Measurements from ENCODE around the gene PAPPA2. TPM values are rescaled to one million over a fixed set of nuclear protein-coding genes. Genes with fewer than 3 reads are reported as not detected.

Gene PAPPA2
- total and polyA plus RNA-seq, 2 of the 4 experiments (the other 2 are of a cell fraction), result 0.10 to 0.18 TPM

DNA sequence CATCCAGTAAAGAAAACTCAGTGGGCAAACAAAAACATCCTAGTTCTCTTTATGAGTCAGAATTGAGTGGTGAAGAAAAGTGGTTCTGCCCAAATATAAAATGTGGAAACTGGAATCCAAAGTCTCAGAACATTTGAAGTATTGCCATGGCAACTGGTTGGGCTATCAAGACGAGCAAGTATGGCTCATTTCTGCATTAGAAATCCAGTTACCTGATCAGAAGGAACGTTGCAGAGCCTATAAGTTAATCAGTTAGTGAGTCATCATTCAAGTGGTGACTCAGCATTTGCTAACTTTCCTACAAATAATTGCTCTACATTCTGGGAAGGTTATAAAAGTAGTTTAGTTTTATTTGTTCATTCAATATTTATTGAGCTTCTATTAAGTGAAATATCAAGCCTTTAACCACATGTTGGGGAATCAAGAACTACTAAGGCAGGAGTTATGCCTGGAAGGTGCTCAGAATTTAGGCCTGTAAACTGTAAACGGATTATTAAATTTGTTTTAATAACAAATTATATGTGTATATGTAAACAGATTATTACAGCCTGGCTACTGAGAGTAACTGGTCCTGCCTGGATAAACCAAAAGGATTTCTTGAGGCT, 104.3 kb downstream of the PAPPA2 start:
- TF ChIP-seq NFE2L2 (IDR thresholded peaks at IDR 0.05; ENCODE audit: low read depth, low read length) (peak; percentile 81), CEBPB (IDR thresholded peaks at IDR 0.05; ENCODE audit: low read depth, low read length) (no peak), BHLHE40 (IDR thresholded peaks at IDR 0.05; ENCODE audit: low read depth, low read length) (no peak), CHD1 (IDR thresholded peaks at IDR 0.05; ENCODE audit: low read depth, low read length) (no peak), MXI1 (IDR thresholded peaks at IDR 0.05; ENCODE audit: borderline replicate concordance, low read depth, low read length) (no peak), MAZ (IDR thresholded peaks at IDR 0.05; ENCODE audit: borderline replicate concordance, low read depth, low read length) (no peak), RFX5 (IDR thresholded peaks at IDR 0.05; ENCODE audit: low read depth, low read length) (no peak), SMC3 (IDR thresholded peaks at IDR 0.05; ENCODE audit: low read depth, low read length) (no peak), RCOR1 (IDR thresholded peaks at IDR 0.05; ENCODE audit: insufficient replicate concordance, low read length) (no peak), POLR2A (IDR thresholded peaks at IDR 0.05; ENCODE audit: low read depth, low read length) (no peak), MAFK (IDR thresholded peaks at IDR 0.05; ENCODE audit: low read depth, low read length) (peak; percentile 52; the same call in 1 of the 2 replicates), RAD21 (IDR thresholded peaks at IDR 0.05; ENCODE audit: low read length) (no peak), FOS (IDR thresholded peaks at IDR 0.05; ENCODE audit: low read depth, low read length) (peak; percentile 53; the same call in 1 of the 2 replicates)
- TF ChIP-seq, protein P1, sequence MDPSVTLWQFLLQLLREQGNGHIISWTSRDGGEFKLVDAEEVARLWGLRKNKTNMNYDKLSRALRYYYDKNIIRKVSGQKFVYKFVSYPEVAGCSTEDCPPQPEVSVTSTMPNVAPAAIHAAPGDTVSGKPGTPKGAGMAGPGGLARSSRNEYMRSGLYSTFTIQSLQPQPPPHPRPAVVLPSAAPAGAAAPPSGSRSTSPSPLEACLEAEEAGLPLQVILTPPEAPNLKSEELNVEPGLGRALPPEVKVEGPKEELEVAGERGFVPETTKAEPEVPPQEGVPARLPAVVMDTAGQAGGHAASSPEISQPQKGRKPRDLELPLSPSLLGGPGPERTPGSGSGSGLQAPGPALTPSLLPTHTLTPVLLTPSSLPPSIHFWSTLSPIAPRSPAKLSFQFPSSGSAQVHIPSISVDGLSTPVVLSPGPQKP (IDR thresholded peaks at IDR 0.05; ENCODE audit: borderline replicate concordance, low read depth, low read length), result no peak
- TF ChIP-seq, protein P2, sequence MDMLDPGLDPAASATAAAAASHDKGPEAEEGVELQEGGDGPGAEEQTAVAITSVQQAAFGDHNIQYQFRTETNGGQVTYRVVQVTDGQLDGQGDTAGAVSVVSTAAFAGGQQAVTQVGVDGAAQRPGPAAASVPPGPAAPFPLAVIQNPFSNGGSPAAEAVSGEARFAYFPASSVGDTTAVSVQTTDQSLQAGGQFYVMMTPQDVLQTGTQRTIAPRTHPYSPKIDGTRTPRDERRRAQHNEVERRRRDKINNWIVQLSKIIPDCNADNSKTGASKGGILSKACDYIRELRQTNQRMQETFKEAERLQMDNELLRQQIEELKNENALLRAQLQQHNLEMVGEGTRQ (IDR thresholded peaks at IDR 0.05; ENCODE audit: low read depth, low read length), result no peak
- TF ChIP-seq, protein P3, sequence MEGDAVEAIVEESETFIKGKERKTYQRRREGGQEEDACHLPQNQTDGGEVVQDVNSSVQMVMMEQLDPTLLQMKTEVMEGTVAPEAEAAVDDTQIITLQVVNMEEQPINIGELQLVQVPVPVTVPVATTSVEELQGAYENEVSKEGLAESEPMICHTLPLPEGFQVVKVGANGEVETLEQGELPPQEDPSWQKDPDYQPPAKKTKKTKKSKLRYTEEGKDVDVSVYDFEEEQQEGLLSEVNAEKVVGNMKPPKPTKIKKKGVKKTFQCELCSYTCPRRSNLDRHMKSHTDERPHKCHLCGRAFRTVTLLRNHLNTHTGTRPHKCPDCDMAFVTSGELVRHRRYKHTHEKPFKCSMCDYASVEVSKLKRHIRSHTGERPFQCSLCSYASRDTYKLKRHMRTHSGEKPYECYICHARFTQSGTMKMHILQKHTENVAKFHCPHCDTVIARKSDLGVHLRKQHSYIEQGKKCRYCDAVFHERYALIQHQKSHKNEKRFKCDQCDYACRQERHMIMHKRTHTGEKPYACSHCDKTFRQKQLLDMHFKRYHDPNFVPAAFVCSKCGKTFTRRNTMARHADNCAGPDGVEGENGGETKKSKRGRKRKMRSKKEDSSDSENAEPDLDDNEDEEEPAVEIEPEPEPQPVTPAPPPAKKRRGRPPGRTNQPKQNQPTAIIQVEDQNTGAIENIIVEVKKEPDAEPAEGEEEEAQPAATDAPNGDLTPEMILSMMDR (conservative IDR thresholded peaks at IDR 0.05; ENCODE audit: low read depth, low read length), result no peak
- intact Hi-C loops (cut with micrococcal nuclease) (loop anchor here (10.0 kb wide), 1 partner anchor 1378 kb away; no protein-coding TSS in a partner anchor), dilution Hi-C loops (cut with HindIII; ENCODE audit: low sequenced_read_pairs, unreplicated experiment) (no loop called here), in situ Hi-C loops (cut with MboI; ENCODE audit: low sequenced_read_pairs) (no loop called here)
- Histone ChIP-seq H2BK20ac (ENCODE audit: low read depth, low read length) (no peak overlapping the region), H3K4me1 (ENCODE audit: control insufficient read depth, insufficient read depth, low read length) (no peaks in the 10 kb centered on the region), H3K56ac (ENCODE audit: extremely low read depth, insufficient read depth, low read length) (no peak overlapping the region), H3K27ac (ENCODE audit: insufficient read depth, low read length) (no peak overlapping the region), H2AFZ (replicated peaks; ENCODE audit: low read length, poor library complexity) (no peak overlapping the region), H3K18ac (ENCODE audit: low read depth, low read length) (no peak overlapping the region), H3K4ac (ENCODE audit: low read depth, low read length) (no peak overlapping the region), H3K79me1 (ENCODE audit: low read depth in 1 of 2, low read length in 2 of 2) (no peaks in the 10 kb centered on the region), H2BK15ac (ENCODE audit: low read depth, low read length) (no peak overlapping the region), H3K4me2 (ENCODE audit: low read depth, low read length) (no peak overlapping the region), H3K9me1 (ENCODE audit: insufficient read depth, low read length) (no peaks in the 10 kb centered on the region), H2BK120ac (ENCODE audit: low read depth, low read length) (no peak overlapping the region), H3K9ac (ENCODE audit: low read depth, low read length) (no peak overlapping the region), H4K8ac (ENCODE audit: low read depth in 2 of 2, low read length in 2 of 2) (no peak overlapping the region), H3K14ac (replicated peaks; ENCODE audit: low read depth, low read length) (no peak overlapping the region), H3K27me3 (ENCODE audit: control insufficient read depth, insufficient read depth, low read length) (no peaks in the 10 kb centered on the region), H4K5ac (ENCODE audit: low read depth, low read length) (no peak overlapping the region), H4K91ac (ENCODE audit: insufficient read depth, low read depth, low read length) (no peak overlapping the region), H2BK5ac (ENCODE audit: low read depth, low read length, poor library complexity, severe bottlenecking) (no peak overlapping the region), H3K23ac (ENCODE audit: low read depth, low read length) (no peak overlapping the region), H2AK5ac (ENCODE audit: low read depth, low read length) (no peak overlapping the region), H2AK9ac (replicated peaks; ENCODE audit: low read depth, low read length, poor library complexity) (no peak overlapping the region), H3K9me3 (ENCODE audit: control insufficient read depth, insufficient read depth, low read length) (no peaks in the 10 kb centered on the region), H3K36me3 (ENCODE audit: control insufficient read depth, insufficient read depth, low read length) (no peaks in the 10 kb centered on the region), H4K20me1 (ENCODE audit: insufficient read depth, low read length) (no peaks in the 10 kb centered on the region), H3K4me3 (ENCODE audit: insufficient read depth, low read depth, low read length) (no peak overlapping the region)
- DNase-seq (peak; percentile 21), ATAC-seq (ENCODE audit: low read depth) (no peak)
- POLR2A ChIA-PET (ENCODE audit: unreplicated experiment), result no interaction called here
- CTCF ChIA-PET, result no interaction called here
- 17% methylated on average over 1 of the region's 3 CpGs; no CpG with 5 or more reads in 1 of the 2 experiments for WGBS, 2 experiments (ENCODE audit: extremely low coverage in 2 of 2, insufficient read length in 1 of 2)
- no TSS peak for BruUV-seq (replicated peaks)
